AG04449 (cell line): Measurements from ENCODE around the gene SLC25A19.

Experiments
- CTCF ChIA-PET: fragments of 350-600 bp; formaldehyde crosslinking; extraction: SDS; loops from one replicate; lab custom pipeline; 2021; ENCODE audit warnings: antibody characterized with exemption; lab: Yijun Ruan, JAX
- POLR2A ChIA-PET: fragments of 400-600, 350-600 bp; formaldehyde crosslinking; extraction: SDS; loops from one replicate; lab custom pipeline; 2020; ENCODE audit warnings: antibody characterized with exemption, inconsistent platforms; lab: Yijun Ruan, JAX
- DNase-seq: peaks from one replicate; pipeline ENCODE4 v3.0.0-alpha.2; 2010; ENCODE audit warnings: low read depth, low spot score
- H3K4me3 ChIP-seq: 2 replicates; pipeline ENCODE4 v1.5.1; 2011; ENCODE audit warnings: low read depth, mild to moderate bottlenecking, control low read depth, low read length
- TF ChIP-seq, protein P1 (sequence below): IDR thresholded peaks from one replicate; pipeline ENCODE4 v1.5.1; 2011; ENCODE audit warnings: mild to moderate bottlenecking, moderate library complexity, low read length, control low read depth, inconsistent platforms; ENCODE audit not compliant: insufficient read depth; ENCODE audit errors: missing control alignments

Gene SLC25A19

DNA sequence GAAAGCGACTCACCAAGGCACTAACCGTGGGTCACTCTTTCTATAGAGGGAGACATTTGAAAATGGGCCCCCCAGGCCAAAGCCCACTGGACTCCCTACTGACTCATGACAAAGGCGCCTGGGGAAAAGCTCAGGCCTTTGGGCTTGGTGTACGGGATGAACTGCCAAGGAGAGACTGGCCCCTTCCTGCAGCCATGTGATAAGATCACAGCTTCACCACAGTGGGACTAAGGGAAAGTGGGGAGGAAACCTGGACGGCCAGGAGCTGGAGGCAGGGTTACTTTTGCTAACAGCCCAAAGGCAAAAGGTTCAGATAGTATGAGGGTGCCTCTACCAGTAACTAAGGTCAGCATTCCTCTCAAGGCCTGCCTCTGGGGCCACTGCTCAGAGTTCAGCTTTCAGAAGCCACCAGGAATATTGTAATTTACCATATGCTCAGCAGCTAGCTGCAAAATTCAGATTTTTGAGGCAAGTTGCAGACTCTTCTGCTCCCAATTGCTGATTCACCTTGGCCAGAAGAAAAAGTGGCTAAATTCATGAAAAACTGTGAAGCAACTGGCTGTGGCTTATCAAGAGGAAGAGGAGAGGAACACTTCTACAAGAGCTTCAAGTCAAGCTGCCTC, 37.1 kb upstream of the SLC25A19 start:
- TF ChIP-seq, protein P1, sequence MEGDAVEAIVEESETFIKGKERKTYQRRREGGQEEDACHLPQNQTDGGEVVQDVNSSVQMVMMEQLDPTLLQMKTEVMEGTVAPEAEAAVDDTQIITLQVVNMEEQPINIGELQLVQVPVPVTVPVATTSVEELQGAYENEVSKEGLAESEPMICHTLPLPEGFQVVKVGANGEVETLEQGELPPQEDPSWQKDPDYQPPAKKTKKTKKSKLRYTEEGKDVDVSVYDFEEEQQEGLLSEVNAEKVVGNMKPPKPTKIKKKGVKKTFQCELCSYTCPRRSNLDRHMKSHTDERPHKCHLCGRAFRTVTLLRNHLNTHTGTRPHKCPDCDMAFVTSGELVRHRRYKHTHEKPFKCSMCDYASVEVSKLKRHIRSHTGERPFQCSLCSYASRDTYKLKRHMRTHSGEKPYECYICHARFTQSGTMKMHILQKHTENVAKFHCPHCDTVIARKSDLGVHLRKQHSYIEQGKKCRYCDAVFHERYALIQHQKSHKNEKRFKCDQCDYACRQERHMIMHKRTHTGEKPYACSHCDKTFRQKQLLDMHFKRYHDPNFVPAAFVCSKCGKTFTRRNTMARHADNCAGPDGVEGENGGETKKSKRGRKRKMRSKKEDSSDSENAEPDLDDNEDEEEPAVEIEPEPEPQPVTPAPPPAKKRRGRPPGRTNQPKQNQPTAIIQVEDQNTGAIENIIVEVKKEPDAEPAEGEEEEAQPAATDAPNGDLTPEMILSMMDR, result no peak
- ChIA-PET POLR2A (interaction anchor here (1.1 kb wide), 1 partner anchor 79 kb away, joined by 3 read pairs; the partner anchor contains the start of gene GRB2), CTCF (interaction anchor here (0.7 to 11.5 kb wide), 10 partner anchors 9 to 130 kb away, joined by 3 to 148 read pairs (median 5); partner anchors contain the start of genes MIF4GD and TMEM94)
- DNase-seq, result no peak
- H3K4me3 ChIP-seq, result no peak overlapping the region

DNA sequence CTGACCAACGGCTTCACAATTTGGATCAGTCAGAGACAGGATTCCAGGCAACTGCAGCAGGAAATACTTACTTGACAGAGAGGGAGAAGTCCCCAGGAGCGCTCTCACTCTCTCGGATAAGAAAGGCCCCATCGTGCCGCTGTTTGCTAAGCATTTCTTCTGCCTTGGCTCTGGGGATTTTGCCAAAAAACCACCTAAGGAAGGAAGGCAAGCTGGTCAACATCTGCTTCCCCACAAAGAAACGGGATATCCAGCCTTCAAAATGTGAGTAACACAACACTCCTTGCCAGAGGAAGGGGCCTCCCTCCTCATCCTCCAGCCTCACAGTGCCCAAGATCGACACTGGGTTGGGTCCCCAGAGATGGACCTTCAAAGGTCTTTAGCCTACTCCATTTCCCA, 36.6 kb upstream of the SLC25A19 start:
- CTCF ChIA-PET, result interaction anchor here (0.7 to 11.5 kb wide), 11 partner anchors 10 to 131 kb away, joined by 3 to 148 read pairs (median 5); partner anchors contain the start of genes MIF4GD and TMEM94
- TF ChIP-seq, protein P1, result no peak
- POLR2A ChIA-PET, result interaction anchor here (1.1 kb wide), 1 partner anchor 80 kb away, joined by 3 read pairs; the partner anchor contains the start of gene GRB2
- DNase-seq, result no peak
- H3K4me3 ChIP-seq, result no peak overlapping the region

DNA sequence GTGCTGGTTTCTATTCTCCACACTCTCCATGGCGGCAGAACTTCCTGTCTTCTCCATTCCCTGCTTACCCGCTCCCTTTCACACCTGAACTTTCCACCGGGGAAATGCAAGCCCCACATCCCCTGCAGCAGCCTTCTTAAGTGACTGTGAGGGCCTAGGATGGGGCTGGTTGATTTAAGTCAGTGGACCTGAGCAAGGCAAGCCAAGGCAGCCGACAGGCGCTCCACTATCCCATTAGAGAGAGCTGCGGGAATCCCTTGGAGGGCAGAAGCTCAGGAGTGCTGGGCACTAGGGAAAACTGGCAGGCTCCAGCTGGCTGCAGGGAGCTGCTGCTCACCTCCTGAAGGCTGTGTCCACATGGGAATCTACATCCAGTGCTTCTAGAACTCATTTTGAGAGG, 36.1 kb upstream of the SLC25A19 start:
- TF ChIP-seq, protein P1, result no peak
- DNase-seq, result no peak
- no peak overlapping the region for H3K4me3 ChIP-seq
- CTCF ChIA-PET, result interaction anchor here (0.9 to 11.5 kb wide), 9 partner anchors 9 to 131 kb away, joined by 3 to 148 read pairs (median 7); partner anchors contain the start of genes MIF4GD and TMEM94
- POLR2A ChIA-PET, result no interaction called here

DNA sequence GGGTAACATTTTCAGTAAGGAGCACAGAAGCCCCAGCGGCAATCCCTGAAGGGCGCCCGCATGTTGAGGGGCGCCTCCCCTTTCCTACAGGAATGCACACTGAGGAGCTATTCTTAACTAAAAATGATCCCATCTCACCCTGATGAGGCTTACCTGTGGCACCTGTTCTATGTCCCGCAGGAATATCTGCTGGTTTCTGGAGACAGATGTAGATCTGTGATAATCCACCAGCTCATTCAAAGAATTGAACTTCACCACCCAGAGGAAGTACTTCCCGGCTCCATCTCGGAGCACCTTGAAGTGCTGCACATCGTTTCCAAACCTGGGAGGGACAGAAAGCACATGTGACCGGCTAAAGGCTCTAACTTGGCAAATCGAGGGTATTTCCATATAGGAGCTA, 32.3 kb upstream of the SLC25A19 start:
- ChIA-PET POLR2A (no interaction called here), CTCF (interaction anchor here (0.9 to 11.5 kb wide), 20 partner anchors 11 to 195 kb away, joined by 3 to 148 read pairs (median 15); partner anchors contain the start of genes GRB2, MIF4GD, SLC25A19 and TSEN54)
- TF ChIP-seq, protein P1, result no peak
- no peak overlapping the region for H3K4me3 ChIP-seq
- DNase-seq, result no peak

DNA sequence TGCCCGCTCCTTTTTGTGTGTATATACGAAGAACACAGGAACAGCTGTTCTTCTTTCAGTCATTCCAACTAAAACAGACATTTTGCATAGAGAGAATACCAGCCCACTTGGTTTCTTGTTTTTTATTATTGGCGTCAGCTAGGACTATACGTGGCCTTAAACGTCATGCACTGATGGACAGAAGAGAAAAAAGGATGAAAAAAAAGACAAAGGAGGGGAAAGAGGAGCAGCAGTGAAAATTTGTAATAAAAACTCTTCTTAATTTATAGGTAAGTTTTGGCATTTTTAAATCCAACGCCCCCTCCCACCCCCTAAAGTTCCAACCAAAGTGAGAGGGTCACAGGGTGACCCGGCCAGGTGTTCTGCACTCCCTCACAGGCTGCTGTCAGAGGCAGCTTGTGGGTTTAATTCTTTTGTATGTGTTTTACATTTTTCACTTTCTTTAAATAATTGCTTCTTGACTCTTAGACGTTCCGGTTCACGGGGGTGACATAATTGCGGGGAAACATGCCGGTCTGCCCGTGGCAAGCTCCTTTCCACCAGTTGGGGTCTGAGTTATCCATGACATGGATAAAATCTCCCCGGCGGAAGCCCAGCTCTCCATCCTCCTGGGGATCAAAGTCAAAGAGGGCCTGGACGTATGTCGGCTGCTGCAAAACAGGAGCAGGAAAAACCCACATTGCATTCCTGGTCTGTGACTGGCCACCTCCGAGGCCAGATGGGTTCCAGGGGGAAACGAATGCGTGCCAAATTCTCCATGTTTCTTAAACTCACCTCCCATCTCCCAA, 30.9 kb upstream of the SLC25A19 start:
- ChIA-PET POLR2A (interaction anchor here (0.6 kb wide), 2 partner anchors 16 to 45 kb away, joined by 3 read pairs; no protein-coding TSS in a partner anchor), CTCF (interaction anchor here (1.2 to 11.5 kb wide), 11 partner anchors 9 to 92 kb away, joined by 3 to 148 read pairs (median 24); partner anchors contain the start of genes GRB2 and MIF4GD)
- TF ChIP-seq, protein P1, result no peak
- DNase-seq, result no peak
- no peak overlapping the region for H3K4me3 ChIP-seq
